K562 (cell line): ENCODE results near the gene CCT5.

Experiments
- E2F6 ChIP-seq, 2 experiments: IDR thresholded peaks; 2 replicates each; pipeline ENCODE4 v1.6.1; 2011; ENCODE audit warnings: borderline replicate concordance in 1 of 2, control low read depth in 1 of 2, low read depth in 1 of 2, low read length in 1 of 2, mild to moderate bottlenecking in 1 of 2, mixed read lengths in 1 of 2, moderate library complexity in 1 of 2; ENCODE audit not compliant: insufficient read depth in 1 of 2, insufficient read length in 1 of 2, poor library complexity in 1 of 2, severe bottlenecking in 1 of 2; ENCODE audit errors: extremely low read depth in 1 of 2
- EZH2 ChIP-seq: IDR thresholded peaks from 2 replicates; pipeline ENCODE4 v1.6.1; 2012; ENCODE audit warnings: low read depth, mild to moderate bottlenecking, inconsistent platforms, low read length, borderline replicate concordance
- NR2C1 ChIP-seq, 2 experiments: fragments of 450-650 bp; IDR thresholded peaks; 2 replicates each; pipeline ENCODE4 v1.6.1; 2017; ENCODE audit warnings: mild to moderate bottlenecking in 2 of 2, antibody characterized with exemption in 1 of 2, inconsistent platforms in 1 of 2, missing compliant biosample characterization in 1 of 2, missing genetic modification characterization in 1 of 2
- NR2F6 ChIP-seq: fragments of 450-650 bp; formaldehyde crosslinking; IDR thresholded peaks from 2 replicates; pipeline ENCODE4 v1.4.0; 2020; ENCODE audit warnings: mild to moderate bottlenecking
- SFPQ ChIP-seq: fragments of 200-400 bp; formaldehyde crosslinking; IDR thresholded peaks from 2 replicates; pipeline ENCODE4 v1.6.1; 2017; ENCODE audit warnings: mild to moderate bottlenecking, low read depth, low read length, moderate library complexity
- USF2 ChIP-seq: sonication (generic); formaldehyde crosslinking; IDR thresholded peaks from 2 replicates; pipeline ENCODE4 v1.5.0; 2020; ENCODE audit warnings: missing genetic modification reagents
- ZBTB7A ChIP-seq: IDR thresholded peaks from 2 replicates; pipeline ENCODE4 v1.6.1; 2011; ENCODE audit warnings: low read depth, mild to moderate bottlenecking, low read length, moderate library complexity, borderline replicate concordance; ENCODE audit not compliant: control insufficient read depth
- ZFP36 ChIP-seq: fragments of 150-350 bp; IDR thresholded peaks from 2 replicates; pipeline ENCODE4 v1.6.1; 2018; ENCODE audit warnings: low read length, low read depth; ENCODE audit not compliant: partially characterized antibody

- TF ChIP-seq USF2 (CRISPR knock-in tag) = no peak
- no peak for TF ChIP-seq E2F6 (IDR thresholded peaks at IDR 0.05; ENCODE audit: borderline replicate concordance in 1 of 2, extremely low read depth in 1 of 2, insufficient read depth in 1 of 2, insufficient read length in 1 of 2, low read depth in 1 of 2, low read length in 1 of 2, poor library complexity in 1 of 2, severe bottlenecking in 1 of 2)
- TF ChIP-seq SFPQ = no peak
- no peak for TF ChIP-seq ZFP36
- TF ChIP-seq EZH2 = no peak
- no peak for TF ChIP-seq NR2F6 (CRISPR knock-in tag)
- no peak; the same call in 1 of the 2 replicates for TF ChIP-seq NR2C1 (IDR thresholded peaks at IDR 0.05)
- no peak for TF ChIP-seq NR2C1 (tag; IDR thresholded peaks at IDR 0.05)
- TF ChIP-seq ZBTB7A = no peak
These were observed 1.3 kb downstream of the CCT5 start for GRCh38 chr5:10251405-10251804.
